ENCODE measurements around the gene KIAA1671.
"Not testable (repeated sequence)": the region's sequence is repeated elsewhere in the genome, so short reads cannot be mapped to it uniquely, and the experiment has no call there.

KIAA1671 gene

DNA sequence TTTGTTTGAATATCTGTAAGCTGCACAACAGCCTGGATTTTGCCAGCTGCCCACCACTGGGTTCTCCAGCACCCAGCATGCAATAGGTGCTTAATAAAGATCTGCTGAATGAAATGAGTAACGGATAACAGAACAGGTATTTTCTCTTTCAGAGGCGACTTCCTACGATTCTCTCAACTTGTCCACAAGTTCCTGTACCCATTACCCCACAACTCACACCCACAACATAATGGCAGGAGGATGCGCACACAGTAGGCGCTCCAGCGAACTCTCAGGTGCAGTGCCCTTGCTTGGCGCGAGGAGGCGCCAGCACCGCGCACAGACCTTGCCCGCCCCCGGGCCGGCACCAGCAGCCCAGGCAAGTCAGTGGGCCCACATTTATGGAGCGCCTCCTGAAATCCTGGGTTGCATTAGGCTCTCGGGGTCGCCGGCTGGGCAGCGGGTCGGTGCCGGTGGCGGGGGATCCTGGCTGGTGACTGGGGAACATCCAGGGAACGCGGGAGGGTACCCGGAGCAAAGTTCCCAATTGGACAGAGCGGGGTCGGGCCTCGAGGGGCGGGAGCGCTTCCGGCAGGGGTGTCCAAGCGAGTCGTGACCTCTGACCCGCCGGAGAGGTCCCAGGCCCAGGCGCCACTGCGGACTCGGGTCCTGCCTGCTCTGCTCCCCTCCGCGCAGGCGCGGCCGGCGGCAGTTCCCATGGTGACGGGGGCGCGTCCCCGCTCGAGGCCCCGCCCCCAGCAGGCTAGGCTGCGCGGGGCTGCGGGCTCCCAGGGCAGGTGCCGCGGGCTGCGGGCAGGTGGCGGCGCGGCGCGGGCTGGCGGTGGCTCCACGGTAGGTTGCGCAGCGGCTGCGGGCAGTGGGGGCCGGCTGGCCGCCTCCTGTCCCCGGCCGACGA lies at the start of gene KIAA1671:
TSS of gene KIAA1671 (plus strand) at position 775 of the 895 bp plus-strand sequence. CDS start 75,284 bp downstream, outside the sequence.
- peak; percentile 92 for ATAC-seq

DNA sequence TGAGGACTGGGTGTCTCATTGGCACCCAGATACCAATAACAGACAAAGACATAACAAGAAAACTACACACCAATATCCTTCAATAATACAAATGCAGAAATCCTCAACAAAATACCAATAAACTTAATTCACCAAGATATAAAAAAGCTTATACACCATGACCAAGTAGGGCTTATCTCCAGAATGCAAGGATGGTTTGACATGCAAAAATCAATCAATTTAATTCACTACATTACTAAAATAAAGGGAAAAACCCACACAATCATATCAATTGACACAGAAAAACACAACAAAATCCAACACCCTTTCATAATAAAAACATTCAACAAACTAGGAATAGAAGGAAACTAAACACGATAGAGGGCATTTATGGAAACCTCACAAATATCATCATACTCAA lies 46.6 kb upstream of the KIAA1671 start:
- no peak for ATAC-seq

DNA sequence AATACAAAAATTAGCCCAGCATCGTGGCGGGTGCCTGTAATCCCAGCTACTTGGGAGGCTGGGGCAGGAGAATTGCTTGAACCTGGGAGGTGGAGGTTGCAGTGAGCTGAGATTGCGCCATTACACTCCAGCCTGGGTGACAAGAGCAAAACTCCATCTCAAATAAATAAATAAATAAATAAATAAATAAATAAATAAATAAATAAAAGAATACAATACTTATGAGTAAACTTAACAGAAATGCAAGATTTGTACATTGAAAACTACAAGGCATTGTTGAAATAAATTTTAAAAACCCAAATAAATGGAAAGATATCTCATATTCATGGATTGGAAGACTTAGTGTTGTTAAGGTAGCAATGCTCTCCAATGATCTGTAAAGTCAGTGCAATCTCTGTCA lies 45.4 kb upstream of the KIAA1671 start:
- ATAC-seq, result not testable (repeated sequence)

DNA sequence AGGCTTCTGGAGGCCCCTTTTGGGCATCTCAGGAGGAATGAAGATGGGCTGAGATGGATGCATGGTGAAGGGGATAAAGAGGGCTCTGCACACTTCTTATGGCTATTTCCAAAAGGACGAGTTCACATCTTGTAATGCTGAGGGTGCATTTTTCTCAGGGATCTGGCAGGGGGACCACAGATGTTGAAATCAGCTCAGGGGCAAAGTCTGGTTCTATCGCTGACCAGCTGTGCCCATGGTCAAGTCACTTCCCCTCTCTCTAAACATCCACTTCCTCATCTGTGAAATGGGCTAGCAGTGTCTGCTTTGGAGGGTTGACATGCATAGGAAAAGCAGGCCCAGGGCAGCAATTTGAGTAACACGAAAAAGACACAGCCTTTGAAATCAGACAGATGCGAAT lies 32.5 kb upstream of the KIAA1671 start:
- no peak for ATAC-seq

DNA sequence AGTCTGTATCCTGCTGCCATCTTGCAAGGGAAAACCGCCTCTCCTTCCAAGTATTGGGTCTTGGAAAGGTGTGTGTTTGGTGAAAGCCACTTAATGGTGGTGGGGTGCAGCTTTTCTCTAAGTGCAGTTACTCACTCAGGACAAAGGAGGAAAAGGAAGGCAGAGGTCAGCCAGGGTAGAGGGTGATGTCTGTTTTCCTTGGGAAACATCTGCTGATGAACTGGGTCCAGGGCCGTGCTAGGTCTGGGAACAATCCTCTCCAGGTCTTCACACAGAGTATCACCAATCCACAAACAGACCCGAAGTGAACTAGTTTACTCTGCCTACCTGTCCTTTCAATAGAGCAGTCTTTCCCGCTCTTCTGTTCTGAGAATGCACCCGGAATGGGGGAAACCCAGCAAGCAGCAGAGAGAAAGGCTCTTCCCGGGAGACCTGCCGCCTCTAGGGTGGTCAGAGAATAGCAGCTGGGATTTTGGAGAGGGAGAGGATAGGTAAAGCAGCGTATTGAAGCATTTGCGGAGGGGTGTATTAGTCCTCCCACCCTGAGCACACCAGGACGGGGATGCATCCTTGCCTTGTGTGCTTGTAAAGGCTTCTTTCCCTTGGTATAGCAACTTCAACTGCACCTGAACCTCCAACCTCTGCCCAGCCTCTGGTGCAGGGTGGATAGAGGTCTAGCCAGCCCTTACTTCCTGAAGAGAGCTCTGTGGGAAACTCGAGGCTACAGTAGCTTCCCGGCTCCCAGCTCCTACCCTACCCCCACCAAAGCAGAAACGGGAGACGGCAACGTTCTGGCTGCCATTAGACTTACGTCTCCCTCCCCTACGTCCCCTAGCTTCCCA lies 26.7 kb upstream of the KIAA1671 start:
- ATAC-seq, result no peak

DNA sequence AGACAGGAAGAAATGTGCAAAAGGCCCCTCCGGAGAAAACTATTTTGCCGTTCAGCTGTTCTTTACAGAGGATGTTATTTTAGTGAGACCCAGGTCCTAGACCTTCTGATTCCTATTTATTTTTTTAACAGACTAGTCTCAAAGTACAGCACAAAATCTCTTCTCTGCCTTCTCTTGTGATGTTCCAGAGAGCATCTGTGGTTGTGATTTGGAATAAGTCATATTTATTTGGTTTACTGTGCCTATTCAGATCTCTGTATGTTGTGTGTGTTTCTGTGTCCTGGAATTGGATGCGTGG lies 26.1 kb upstream of the KIAA1671 start:
- no peak for ATAC-seq

DNA sequence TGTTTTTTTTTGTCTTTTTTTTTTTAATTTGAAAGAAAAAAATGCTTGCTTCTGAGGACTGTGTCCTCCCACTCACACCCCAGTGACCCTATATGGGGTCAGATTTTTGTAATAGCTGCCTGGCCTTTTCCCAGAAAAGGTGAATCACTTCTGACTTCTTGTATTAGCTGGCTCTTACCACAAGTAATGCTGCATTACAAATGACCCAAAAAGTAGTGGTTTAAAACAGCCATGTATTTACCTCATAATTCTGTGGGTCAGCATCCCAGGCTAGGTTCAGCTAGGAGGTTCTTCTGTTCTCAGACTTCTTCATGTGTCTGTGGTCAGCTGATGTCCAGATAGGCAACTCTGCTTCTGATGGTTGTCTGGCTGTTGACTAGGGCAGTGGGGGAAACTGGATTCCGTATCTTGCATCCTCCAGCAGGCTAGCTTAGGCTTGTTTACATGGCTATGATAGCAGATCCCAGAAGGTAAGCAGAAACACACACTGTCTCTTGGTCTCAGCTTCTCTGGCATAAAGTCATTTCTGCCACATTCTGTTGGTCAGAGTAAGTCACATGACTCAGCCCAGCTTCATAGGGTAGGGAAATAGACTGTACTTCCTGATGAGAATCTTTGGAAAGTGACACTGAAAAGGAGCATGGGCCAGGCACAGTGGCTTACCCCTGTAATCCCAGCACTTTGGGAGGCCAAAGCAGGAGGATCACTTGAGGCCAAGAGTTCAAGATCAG lies 25.5 kb upstream of the KIAA1671 start:
- ATAC-seq, result no peak

DNA sequence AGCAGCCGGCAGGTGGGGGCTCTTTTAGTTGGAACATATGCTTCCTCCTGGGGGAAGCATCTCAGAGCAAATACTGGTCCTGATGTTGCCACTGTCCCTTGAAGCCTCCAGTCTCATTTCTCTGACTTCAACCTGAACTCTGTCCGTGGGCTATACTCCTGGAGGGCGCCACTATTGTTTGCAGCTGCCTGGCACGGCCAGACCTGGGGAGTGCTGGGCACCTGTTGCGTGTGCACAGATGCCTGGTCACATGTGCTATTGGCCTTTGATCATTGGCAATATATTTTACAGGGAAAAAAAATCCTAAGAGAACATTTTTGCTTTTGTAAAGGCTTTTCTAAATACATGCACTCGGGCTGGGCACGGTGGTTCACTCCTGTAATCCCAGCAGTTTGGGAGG lies 24.2 kb upstream of the KIAA1671 start:
- ATAC-seq, result no peak

DNA sequence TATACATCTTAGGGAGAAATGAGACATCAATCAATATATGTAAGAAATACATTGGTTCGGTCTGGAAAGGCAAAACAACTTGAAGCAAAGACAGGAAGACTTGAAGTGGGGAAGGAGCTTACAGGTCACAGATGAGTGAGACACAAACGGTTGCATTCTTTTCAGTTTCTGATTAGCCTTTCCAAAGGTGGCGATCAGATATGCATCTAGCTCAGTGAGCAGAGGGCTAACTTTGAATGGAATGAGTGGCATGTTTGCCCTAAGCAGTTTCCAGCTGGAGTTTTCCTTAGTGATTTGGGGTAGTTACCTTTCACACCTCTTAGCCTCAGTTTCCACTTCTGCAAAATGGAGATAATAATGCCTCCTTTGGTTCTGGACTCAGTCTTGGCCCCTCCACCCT lies 21.8 kb upstream of the KIAA1671 start:
- no peak for ATAC-seq

DNA sequence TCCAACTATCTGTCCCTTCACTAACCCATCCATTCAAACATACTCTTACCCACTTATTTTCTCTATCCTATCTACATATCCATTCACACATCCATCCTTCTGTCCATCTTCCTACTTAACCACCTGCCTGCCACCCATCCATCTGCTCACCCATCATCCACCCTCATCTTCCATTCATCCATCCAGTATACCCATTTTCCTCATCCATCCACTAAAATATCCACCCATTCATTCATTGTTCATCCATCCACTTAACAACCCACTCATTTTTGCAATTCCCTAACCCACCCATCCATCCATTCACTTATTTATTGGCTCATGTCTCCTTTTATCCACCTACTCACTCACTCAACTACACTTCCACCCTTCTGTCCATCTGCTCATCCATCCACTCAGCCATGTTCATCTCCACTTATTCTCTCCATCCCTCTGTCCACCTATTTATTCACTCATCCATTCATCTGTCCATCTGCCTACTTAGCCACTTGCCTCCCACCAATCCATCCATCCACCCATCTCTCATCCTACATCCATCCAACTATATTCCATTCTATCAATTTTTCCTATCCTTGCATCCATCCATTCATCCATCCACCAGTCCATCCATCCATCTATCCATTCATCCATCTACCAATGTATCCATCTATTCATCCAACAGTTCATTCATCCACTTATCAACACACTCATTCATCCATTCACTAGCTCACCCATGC lies 16.6 kb upstream of the KIAA1671 start:
- no peak for ATAC-seq

DNA sequence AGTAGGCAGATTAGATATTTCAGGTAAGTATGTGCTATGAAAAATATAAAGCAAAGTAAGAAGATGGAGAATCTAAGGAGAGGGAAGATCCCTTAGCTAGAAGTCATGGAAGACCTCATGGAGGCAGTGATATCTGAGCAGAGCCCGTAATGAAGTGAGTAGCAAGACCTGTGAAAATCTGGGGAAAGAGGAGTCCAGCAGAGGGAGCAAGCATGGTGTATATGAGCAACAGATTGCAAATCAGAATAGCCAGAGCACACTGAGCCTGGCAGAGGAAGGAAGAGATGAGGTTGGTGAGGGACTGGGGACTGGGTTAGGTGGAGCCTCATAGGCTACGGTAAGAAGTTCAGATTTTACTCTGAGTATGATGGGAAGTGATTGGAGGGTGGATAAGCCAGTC lies 15.4 kb upstream of the KIAA1671 start:
- no peak for ATAC-seq

DNA sequence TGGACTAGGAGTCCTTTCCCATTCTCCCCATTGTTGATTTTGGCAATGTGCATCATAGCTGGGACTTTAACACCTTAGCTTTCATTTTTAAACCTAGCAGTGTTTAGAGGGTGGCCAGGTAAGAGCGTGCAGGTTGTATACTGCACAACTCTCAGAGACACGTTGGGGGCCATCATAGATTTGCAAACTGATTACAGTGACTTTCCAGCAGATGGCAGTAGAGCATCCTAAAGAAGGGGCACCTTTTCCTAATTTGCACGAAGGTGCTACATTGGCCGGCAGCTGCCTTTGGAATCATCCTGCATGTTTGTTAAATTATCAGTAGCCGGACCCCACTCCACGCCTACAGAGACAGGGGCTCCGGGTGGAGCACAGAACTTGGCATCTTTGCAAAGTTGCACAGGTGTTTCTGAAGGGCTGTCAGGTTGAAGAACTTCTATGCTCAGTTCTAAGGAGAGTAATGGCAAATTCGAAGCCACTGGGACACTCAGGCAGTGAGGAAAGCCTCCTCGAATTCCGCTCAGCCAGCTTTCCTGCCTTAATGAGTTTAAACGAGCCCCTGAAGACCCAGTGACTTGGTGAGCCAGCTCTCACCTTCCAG lies 13.7 kb upstream of the KIAA1671 start:
- ATAC-seq, result peak in 1 of 2 donors; percentile 48

DNA sequence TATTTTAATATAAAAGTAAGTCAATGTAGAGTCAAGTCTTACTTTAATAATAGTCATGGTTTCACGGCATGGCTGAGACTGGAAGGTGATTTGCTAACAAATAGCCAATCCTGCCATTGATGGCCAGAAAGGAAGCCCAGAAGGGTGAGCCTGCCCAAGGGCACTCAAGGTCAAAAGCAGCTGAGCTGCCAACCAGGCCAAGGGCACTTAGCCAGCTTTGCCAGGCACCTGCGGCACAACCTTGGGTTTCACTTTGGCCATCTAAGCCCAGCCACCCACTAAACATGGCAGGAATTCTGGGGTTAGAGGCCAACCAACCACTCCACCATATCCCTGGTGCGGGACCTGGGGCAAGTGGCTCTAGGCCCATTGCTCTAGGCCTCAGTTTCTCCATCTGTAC lies 10.2 kb upstream of the KIAA1671 start:
- no peak for ATAC-seq

DNA sequence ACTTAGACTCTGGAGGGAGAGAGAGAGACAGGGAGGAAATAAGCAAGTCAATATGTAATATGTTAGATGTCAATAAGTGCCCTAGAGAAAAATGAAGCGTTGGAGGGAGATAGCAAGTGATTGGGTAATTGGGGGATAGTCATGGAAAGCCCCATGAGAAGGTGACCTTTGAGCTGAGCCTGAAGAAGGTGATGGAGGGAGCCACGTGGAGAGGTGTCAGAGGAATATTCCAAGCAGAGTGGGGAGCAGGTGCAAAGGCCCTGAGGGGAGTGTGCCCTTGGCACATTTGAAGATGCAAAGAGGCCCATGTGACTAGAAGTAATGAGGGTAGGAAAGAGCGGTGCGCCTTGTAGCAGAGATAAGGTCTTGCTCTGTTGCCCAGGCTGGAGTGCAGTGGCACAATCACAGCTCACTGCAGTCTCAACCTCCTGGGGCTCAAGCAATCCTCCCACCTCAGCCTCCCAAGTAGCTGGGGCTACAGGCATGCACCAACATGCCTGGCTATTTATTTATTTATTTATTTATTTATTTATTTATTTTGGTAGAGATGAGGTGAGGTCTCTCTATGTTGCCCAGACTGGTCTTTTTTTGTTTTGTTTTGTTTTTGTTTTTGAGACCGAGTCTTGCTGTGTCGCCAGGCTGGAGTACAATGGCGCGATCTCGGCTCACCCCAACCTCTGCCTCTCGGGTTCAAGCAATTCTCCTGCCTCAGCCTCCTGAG lies 8.1 kb upstream of the KIAA1671 start:
- ATAC-seq, result no peak

DNA sequence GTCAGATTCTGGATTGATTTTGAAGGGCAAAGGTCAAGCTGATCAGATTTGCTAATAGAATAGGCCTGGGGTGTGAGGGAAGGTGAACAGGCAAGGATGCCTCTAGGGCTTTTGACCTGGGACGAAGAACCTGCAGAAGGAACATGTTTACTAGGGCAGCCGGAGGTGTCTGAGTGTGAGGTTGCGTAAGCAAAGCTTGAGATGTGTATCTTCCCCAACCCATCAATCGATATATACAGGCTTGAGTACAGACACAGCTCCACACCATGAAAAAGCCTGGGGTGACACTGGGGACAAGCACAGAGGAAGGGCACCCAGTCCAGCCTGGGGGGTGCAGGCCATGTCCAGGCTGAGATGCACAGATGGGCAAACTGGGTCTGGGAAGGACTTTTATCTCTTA lies 7.1 kb upstream of the KIAA1671 start:
- ATAC-seq, result no peak

DNA sequence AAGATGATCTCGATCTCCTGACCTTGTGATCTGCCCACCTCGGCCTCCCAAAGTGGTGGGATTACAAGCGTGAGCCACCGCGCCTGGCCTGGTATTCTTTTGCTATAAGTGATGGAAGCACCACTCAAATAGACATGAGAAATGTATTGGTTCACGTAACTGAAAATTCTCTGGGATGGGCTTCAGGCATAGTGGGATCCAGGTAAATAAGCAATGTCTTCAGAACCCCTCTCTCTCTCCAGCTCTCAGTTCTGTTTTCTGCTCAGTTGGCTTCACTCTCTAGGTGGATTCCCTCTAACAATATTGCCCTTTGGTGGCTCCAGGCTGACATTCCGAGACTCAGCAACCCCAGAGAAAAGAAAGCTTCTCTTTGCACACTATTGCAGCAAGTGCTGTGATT lies 5.1 kb upstream of the KIAA1671 start:
- no peak for ATAC-seq

DNA sequence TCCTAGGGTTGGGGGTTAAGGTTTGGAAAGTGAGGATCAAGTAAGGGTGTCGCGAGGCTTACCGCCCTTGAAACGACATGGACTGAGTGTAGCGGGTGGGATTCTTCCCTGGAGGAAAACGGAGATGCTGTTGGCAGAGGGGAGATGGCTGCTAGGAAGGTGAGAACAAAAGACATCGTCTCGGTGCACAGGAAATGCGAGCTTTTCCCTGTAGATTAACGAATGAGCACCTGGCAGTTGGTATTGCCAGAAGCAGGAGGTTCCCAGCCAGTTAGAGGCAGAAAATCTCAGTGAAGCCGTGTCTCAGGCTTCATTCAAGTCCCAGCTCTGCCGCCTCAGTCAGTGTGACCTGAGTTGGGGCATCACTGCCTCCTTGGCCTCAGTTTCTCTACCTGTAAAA lies 4.6 kb upstream of the KIAA1671 start:
- no peak for ATAC-seq

DNA sequence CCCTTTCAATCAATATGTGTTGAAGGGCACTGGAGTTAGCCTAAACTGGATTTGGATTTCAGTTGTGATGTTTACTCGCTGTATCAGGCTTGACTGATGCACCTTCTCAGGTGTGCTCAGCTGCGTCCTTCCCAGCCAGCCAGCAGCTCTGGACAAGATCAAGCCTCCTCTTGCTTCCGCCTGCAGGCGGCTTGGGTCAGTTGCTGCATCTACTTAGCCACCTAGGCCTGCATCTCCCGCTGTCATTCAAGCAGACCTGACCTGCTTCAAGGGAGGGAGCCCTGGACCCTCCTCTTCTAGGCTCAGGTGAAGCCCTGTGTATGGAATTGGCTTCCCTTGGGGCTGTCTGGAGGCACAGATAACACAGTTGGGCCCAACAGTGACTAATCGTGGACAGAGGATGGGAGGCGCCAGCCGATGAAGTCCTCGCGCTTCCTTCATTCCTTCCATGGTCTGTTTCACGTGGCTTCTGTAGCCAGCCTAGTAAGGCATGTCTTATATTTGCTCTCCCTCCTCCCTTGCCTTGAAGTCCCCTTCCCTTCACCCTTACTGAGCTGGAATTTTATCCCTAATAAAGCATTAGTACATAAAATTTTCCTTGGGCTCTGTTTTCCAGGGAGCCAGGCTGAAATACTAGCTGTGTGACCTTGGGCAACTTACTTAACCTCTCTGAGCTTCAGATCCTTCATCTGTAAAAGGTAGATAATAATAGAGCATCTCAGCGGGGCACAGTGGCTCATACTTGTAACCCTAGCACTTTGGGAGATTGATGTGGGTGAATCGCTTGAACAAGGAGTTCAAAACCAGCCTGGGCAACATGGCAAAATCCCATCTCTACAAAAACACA lies 3.9 kb upstream of the KIAA1671 start:
- ATAC-seq, result no peak

DNA sequence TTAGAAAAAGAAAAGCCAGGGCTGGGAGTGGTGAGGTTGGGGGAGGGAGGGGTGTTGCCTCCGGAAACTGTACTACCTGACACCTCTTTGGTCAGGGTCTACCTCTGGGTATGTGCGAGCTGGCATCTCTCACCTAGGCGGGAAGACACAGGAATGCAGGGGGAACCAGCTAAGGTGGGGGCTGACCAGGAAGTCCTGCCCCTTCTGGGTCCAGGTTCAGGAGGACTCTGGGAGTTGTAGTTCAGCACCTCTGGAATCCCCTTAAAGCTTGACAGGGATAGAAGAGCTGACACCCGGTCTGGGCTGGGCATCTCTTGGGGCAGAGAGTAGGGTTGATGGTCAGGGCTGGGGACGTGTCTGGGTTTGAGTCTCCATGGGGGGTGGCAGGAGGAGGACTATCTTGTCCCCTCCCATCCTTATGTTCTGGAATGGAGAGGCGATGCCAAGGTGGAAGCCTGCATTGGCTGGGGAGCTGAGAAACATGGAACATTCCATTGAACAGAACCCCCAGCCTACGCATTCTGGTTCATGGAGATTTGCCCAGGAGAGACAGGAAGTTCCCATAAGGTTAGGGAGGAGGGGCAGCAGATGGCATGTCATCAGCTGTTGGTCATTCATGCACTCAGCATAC lies 2.1 kb upstream of the KIAA1671 start:
- ATAC-seq, result no peak

DNA sequence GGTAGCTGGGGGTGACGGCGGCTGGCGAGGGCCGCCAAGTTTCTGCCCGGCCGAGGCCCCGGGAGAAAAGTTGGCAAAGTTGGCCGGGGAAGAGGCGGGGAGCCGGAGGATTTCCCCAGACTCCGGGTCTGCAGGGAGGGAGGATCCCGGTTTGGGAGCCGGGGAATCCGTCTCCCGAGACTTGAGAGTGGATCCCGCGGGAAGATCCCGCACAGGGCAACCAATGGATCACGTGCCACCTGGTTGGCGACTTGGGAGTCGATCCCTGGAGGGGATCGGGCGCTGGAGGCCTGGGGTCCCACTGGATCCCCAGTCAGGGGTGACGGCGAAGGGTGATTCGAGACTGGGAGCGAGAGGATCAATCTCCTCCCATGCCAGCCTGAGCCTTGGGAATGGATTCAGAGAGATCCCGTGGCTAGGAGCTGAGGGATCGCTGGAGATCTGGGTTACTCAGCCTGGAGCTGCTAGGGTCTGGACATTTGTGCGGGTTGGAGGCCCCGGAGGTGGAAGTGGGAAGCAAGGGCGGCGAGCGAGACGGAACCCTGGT lies 394 bp downstream of the KIAA1671 start:
- ATAC-seq, result no peak
